ENCODE data around the gene PARM1.

DNA sequence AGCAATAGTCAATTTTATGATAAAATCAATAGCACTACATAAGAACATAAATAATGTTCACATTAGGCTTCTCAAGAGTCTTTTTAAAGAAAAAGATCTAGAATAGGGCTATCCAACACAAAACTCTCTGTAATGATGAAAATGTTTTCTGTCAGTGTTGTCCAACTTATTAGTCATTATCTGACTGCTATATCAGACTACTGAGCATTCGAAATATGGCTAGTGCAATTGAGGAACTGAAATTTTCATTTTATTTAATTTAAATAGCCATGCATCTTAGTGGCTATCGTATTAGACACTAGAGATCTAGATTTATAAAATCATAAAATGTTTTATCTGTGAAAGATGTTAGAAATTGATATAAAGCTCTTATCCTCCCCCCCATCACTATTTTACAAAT is 26.0 kb downstream of the PARM1 start:
- TF ChIP-seq, protein P1, sequence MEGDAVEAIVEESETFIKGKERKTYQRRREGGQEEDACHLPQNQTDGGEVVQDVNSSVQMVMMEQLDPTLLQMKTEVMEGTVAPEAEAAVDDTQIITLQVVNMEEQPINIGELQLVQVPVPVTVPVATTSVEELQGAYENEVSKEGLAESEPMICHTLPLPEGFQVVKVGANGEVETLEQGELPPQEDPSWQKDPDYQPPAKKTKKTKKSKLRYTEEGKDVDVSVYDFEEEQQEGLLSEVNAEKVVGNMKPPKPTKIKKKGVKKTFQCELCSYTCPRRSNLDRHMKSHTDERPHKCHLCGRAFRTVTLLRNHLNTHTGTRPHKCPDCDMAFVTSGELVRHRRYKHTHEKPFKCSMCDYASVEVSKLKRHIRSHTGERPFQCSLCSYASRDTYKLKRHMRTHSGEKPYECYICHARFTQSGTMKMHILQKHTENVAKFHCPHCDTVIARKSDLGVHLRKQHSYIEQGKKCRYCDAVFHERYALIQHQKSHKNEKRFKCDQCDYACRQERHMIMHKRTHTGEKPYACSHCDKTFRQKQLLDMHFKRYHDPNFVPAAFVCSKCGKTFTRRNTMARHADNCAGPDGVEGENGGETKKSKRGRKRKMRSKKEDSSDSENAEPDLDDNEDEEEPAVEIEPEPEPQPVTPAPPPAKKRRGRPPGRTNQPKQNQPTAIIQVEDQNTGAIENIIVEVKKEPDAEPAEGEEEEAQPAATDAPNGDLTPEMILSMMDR (tag by site-specific recombination; IDR thresholded peaks at IDR 0.05) = no peak
- TF ChIP-seq ZNF558 (tag by site-specific recombination; IDR thresholded peaks at IDR 0.05) = no peak
- TF ChIP-seq GLI4 (tag by site-specific recombination; IDR thresholded peaks at IDR 0.05) = no peak
- TF ChIP-seq ZNF24 (tag by site-specific recombination; IDR thresholded peaks at IDR 0.05) = no peak
- no peak for TF ChIP-seq ZNF473 (tag by site-specific recombination; IDR thresholded peaks at IDR 0.05)
- TF ChIP-seq, protein P2, sequence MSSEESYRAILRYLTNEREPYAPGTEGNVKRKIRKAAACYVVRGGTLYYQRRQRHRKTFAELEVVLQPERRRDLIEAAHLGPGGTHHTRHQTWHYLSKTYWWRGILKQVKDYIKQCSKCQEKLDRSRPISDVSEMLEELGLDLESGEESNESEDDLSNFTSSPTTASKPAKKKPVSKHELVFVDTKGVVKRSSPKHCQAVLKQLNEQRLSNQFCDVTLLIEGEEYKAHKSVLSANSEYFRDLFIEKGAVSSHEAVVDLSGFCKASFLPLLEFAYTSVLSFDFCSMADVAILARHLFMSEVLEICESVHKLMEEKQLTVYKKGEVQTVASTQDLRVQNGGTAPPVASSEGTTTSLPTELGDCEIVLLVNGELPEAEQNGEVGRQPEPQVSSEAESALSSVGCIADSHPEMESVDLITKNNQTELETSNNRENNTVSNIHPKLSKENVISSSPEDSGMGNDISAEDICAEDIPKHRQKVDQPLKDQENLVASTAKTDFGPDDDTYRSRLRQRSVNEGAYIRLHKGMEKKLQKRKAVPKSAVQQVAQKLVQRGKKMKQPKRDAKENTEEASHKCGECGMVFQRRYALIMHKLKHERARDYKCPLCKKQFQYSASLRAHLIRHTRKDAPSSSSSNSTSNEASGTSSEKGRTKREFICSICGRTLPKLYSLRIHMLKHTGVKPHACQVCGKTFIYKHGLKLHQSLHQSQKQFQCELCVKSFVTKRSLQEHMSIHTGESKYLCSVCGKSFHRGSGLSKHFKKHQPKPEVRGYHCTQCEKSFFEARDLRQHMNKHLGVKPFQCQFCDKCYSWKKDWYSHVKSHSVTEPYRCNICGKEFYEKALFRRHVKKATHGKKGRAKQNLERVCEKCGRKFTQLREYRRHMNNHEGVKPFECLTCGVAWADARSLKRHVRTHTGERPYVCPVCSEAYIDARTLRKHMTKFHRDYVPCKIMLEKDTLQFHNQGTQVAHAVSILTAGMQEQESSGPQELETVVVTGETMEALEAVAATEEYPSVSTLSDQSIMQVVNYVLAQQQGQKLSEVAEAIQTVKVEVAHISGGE (tag by site-specific recombination; conservative IDR thresholded peaks at IDR 0.05; ENCODE audit: low read depth) = no peak
- no peak for TF ChIP-seq REPIN1 (tag by site-specific recombination; IDR thresholded peaks at IDR 0.05; ENCODE audit: low read depth)
- TF ChIP-seq, protein P3, sequence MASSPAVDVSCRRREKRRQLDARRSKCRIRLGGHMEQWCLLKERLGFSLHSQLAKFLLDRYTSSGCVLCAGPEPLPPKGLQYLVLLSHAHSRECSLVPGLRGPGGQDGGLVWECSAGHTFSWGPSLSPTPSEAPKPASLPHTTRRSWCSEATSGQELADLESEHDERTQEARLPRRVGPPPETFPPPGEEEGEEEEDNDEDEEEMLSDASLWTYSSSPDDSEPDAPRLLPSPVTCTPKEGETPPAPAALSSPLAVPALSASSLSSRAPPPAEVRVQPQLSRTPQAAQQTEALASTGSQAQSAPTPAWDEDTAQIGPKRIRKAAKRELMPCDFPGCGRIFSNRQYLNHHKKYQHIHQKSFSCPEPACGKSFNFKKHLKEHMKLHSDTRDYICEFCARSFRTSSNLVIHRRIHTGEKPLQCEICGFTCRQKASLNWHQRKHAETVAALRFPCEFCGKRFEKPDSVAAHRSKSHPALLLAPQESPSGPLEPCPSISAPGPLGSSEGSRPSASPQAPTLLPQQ (tag by site-specific recombination; IDR thresholded peaks at IDR 0.05) = no peak
- TF ChIP-seq, protein P4, sequence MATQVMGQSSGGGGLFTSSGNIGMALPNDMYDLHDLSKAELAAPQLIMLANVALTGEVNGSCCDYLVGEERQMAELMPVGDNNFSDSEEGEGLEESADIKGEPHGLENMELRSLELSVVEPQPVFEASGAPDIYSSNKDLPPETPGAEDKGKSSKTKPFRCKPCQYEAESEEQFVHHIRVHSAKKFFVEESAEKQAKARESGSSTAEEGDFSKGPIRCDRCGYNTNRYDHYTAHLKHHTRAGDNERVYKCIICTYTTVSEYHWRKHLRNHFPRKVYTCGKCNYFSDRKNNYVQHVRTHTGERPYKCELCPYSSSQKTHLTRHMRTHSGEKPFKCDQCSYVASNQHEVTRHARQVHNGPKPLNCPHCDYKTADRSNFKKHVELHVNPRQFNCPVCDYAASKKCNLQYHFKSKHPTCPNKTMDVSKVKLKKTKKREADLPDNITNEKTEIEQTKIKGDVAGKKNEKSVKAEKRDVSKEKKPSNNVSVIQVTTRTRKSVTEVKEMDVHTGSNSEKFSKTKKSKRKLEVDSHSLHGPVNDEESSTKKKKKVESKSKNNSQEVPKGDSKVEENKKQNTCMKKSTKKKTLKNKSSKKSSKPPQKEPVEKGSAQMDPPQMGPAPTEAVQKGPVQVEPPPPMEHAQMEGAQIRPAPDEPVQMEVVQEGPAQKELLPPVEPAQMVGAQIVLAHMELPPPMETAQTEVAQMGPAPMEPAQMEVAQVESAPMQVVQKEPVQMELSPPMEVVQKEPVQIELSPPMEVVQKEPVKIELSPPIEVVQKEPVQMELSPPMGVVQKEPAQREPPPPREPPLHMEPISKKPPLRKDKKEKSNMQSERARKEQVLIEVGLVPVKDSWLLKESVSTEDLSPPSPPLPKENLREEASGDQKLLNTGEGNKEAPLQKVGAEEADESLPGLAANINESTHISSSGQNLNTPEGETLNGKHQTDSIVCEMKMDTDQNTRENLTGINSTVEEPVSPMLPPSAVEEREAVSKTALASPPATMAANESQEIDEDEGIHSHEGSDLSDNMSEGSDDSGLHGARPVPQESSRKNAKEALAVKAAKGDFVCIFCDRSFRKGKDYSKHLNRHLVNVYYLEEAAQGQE (tag by site-specific recombination; IDR thresholded peaks at IDR 0.05) = no peak
- TF ChIP-seq, protein P5, sequence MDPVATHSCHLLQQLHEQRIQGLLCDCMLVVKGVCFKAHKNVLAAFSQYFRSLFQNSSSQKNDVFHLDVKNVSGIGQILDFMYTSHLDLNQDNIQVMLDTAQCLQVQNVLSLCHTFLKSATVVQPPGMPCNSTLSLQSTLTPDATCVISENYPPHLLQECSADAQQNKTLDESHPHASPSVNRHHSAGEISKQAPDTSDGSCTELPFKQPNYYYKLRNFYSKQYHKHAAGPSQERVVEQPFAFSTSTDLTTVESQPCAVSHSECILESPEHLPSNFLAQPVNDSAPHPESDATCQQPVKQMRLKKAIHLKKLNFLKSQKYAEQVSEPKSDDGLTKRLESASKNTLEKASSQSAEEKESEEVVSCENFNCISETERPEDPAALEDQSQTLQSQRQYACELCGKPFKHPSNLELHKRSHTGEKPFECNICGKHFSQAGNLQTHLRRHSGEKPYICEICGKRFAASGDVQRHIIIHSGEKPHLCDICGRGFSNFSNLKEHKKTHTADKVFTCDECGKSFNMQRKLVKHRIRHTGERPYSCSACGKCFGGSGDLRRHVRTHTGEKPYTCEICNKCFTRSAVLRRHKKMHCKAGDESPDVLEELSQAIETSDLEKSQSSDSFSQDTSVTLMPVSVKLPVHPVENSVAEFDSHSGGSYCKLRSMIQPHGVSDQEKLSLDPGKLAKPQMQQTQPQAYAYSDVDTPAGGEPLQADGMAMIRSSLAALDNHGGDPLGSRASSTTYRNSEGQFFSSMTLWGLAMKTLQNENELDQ (tag by site-specific recombination; IDR thresholded peaks at IDR 0.05; ENCODE audit: low read depth) = no peak
- no peak for TF ChIP-seq ZNF561 (tag by site-specific recombination; IDR thresholded peaks at IDR 0.05; ENCODE audit: borderline replicate concordance)
